GM21367 (cell line): ENCODE data around the gene TPBGL.
"Not testable (repeated sequence)": the region's sequence is repeated elsewhere in the genome, so short reads cannot be mapped to it uniquely, and the experiment has no call there.

Source experiments
- ATAC-seq: cut with Tn5 transposase; IDR thresholded peaks from one replicate; pipeline ENCODE4 v1.9.1; 2021; ENCODE audit not compliant: unreplicated experiment

TPBGL gene

GRCh38 chr11:75270896-75271418 is 30.4 kb downstream of the TPBGL start:
- no peak for ATAC-seq

GRCh38 chr11:75271730-75272129 is 31.2 kb downstream of the TPBGL start:
- no peak for ATAC-seq

- no peak for ATAC-seq
Measured at GRCh38 chr11:75272391-75272790, 31.8 kb downstream of the TPBGL start.

DNA sequence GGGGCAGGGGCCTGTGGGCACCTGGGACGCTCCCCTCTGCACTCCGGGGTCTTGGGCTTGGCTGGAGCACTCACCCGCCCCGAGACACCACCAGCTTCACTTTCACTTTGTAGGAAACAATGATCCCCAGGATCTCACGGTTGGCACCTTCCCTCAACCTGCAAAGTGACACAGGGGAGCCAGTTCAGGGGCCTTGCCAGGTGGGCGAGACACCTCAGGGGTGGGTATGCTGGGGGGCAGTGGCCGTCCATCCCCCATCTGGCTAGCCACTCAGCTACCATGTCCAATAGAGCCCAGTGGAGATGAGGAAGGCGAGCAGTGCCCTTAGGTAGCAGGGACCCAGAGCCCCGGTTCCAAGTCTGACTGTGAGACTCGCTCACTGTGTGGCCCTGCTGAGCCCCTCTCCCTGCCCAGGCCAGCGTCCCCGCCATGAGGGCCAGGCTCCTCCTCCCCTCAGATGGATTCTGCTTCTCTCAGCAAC is 32.3 kb downstream of the TPBGL start:
- no peak for ATAC-seq

DNA sequence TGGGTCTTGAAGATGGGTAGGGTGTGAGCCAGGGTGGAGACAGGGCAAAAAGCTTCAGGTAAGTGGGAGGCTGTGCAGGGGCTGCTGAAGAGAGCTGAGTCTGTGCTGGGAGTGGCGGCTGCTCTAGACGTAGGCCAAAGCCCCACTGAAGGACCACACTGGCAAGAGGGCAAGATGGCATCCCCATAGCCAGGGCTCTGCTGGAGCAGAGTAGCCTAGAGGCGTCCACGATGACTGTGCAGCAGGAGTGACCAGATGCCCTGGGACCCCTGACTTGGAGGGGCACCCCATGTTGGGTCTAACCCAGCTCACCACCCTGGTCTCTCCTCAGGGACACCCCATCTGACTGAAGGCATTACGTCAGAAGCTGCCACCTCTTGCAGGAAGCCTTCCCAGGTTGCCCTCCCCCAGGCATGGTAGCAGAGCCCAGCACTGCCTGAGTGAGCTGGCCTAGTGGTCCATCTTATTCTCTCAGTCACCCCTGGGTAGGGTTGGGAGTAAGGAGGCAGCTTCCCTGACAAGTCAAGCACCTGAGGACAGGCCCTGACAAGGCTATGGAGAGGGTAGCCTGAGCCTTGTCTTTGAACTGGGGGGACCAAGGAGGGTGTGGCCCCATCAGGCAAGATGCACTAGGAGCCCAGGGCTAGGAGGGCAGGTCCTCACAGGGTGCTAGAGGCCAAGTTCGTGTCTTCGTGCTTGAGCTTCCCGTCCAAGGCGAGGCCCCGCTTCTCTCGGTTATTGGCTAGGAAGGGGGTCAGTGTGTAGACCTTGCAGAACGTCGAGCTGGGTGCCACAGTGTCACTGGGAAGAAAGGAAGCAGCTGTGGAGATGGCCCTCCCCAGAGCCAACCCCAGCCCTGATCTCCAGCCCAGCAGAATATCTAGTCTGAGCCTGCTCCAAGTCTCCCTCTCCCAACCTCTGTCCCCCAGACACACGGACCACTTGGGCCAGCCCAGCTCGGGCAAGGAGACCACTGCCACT is 33.1 kb downstream of the TPBGL start:
- ATAC-seq = no peak

GRCh38 chr11:75274716-75275115 is 34.1 kb downstream of the TPBGL start:
- not testable (repeated sequence) for ATAC-seq

- no peak for ATAC-seq
Measured at GRCh38 chr11:75275581-75275980, 35.0 kb downstream of the TPBGL start.

GRCh38 chr11:75276186-75276585 is 35.6 kb downstream of the TPBGL start:
- ATAC-seq = no peak

GRCh38 chr11:75276686-75277085 is 36.1 kb downstream of the TPBGL start:
- no peak for ATAC-seq

- ATAC-seq = no peak
Measured at GRCh38 chr11:75277211-75277805, 36.7 kb downstream of the TPBGL start.

DNA sequence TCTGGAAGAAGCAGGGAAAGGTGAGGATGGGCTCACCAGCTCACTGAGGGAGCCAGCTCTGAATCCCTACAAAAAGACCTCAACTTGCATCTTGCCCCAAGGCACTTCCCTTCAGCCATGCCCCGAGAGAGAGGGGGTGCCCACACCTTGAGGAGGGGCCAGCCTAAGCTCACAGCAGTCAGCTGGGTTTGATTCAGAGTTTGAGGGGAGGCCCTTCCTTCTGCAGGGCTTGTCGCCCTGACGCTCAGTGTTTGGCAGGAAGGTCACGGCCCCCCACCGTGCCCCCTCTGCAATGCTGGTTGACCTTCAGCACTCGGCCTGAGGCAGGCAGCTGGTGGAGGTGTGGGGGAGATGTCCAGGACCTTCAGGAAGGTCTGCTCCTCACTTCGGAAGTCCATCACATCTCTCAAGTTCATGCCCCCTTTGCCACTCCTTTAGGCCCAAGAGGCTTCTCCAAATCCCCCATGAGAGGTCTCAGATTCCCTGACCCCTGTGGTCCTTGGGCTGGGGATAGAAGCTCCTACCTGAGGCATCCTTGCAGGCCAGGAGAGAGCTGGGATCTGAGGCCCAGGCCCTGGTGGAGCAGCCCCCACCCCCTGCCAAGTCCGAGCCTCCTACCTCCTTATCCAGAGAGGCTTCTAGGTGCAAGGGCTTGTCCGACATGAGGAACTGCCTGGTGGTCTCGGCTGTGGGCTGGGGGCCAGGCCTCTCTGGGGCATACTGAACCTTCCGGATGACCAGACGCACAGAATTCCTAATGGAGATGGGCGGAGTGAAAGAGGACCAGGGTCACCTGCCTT is 37.6 kb downstream of the TPBGL start:
- ATAC-seq = no peak

DNA sequence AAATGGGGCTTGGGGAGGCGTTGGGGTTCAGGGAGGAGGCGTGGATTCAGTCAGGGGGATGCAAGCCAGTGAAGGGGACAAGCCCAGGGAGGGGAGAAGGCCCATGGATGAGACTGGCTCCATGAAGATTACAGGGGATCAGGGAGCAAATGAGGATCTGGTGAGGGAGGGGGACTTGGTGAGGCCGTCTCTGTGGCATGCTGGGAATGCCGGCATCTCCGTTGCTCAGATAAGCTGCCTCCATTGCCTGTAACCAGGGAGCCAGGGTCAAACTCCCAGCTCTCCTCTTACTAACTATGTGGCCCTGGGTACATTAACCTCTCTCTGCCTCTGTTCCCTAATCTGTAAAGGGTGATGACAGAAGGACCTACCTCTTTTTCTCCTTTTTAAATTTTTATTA is 38.7 kb downstream of the TPBGL start:
- ATAC-seq = no peak

- no peak for ATAC-seq
Measured at GRCh38 chr11:75280227-75280701, 39.7 kb downstream of the TPBGL start.

- ATAC-seq = no peak
Measured at GRCh38 chr11:75280770-75281468, 40.3 kb downstream of the TPBGL start.

DNA sequence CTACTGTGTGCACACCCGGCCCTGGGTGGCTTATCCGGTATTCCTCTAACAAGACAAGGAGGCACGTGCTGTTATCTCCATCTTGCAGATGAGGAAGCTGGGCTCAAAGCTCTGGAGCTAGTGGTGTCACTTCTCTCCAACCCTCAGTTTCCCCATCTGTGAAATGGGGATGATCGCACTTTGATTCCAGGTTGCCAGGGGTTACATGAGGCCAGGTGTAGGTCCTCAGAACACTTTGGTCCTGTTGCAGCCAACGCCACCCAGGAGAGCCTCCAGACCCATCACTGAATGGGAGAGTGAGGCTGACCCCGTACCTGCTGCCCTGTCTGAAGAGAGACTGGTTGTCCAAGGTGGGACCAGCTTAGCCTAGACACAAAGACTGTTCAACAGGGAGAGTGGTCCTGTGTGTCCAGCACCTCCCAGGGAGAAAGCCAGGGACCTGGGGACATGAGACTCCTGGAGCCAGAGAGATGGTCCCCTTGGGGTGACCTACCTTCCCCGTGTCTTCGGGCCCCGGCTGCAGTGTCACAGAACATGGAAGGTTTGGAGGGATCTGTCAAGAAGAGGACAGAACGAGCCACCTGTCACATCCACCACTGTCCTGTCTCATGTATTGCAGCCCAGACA is 41.0 kb downstream of the TPBGL start:
- ATAC-seq = no peak

GRCh38 chr11:75283391-75283931 is 42.9 kb downstream of the TPBGL start:
- ATAC-seq = no peak

DNA sequence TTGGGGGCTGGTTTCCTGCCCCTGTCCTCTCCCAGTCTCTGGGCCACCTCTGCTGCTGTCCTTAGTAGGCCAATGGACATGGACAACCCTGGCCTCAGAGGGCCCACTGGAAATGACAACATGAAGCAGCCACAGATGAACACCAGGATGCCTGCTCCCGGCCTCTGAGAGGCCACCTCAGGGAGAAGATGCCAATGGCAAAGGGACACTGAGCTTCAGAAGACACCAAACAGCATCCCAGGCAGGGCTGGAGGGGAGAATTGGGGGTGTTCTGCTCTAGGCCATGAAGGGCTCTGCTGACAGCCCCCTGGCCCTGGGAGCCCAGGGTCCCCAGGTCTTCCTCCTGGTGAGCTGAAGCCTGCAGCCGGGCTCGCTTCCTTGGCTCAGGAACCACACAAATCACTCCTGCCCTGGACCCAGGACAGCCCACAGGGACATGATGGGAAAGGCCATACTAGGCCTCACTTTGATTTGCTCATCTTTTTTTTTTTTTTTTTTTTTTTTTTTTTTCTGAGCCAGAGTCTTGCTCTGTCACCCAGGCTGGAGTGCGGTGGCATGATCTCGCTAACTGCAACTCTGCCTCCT is 45.3 kb downstream of the TPBGL start:
- ATAC-seq = no peak

GRCh38 chr11:75286826-75287465 is 46.4 kb downstream of the TPBGL start:
- ATAC-seq = no peak

- no peak for ATAC-seq
Measured at GRCh38 chr11:75287579-75287978, 47.0 kb downstream of the TPBGL start.
